Neural progenitor cell (in vitro differentiated cells): ENCODE measurements around the gene PLP2.

ENCODE experiments used
- EZH2 ChIP-seq: fragments of 200-600 bp; sonication (generic); IDR thresholded peaks from 2 replicates; pipeline ENCODE4 v1.6.1; 2017; ENCODE audit warnings: antibody characterized with exemption, mild to moderate bottlenecking, moderate library complexity
- TF ChIP-seq, protein P1 (sequence below): fragments of 200-600 bp; sonication (generic); IDR thresholded peaks from 2 replicates; pipeline ENCODE4 v1.5.1; 2017; ENCODE audit warnings: antibody characterized with exemption, mild to moderate bottlenecking

DNA sequence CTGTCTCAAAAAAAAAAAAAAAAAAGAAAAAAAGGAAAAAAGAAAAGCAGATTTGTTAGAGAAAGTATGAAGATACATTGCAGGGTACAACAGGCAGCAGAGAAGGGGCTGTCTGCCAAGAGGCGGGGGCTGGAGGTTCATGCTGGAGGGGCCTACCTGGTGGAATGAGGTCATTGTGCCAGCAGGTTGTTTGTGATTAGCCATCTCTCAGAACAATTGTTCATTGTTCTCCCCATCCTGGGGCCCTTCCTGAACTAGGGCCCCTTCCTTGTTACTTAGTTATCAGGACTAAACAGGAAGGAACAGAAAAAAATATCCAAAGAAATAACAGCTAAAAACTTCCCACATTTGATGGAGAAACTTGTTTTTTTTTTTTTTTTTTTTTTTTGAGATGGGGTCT, 34.2 kb upstream of the PLP2 start:
- TF ChIP-seq, protein P1, sequence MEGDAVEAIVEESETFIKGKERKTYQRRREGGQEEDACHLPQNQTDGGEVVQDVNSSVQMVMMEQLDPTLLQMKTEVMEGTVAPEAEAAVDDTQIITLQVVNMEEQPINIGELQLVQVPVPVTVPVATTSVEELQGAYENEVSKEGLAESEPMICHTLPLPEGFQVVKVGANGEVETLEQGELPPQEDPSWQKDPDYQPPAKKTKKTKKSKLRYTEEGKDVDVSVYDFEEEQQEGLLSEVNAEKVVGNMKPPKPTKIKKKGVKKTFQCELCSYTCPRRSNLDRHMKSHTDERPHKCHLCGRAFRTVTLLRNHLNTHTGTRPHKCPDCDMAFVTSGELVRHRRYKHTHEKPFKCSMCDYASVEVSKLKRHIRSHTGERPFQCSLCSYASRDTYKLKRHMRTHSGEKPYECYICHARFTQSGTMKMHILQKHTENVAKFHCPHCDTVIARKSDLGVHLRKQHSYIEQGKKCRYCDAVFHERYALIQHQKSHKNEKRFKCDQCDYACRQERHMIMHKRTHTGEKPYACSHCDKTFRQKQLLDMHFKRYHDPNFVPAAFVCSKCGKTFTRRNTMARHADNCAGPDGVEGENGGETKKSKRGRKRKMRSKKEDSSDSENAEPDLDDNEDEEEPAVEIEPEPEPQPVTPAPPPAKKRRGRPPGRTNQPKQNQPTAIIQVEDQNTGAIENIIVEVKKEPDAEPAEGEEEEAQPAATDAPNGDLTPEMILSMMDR: no peak
- no peak for TF ChIP-seq EZH2
